ENCODE results near the gene C11orf87. TPM values are rescaled to one million over a fixed set of nuclear protein-coding genes. Genes with fewer than 3 reads are reported as not detected.

Gene C11orf87
- total RNA-seq, 4 donors from 2014 or later = 0.16 TPM; not detected in 3

GRCh38 chr11:109426442-109427240, 4.7 kb downstream of the C11orf87 start:
- Histone ChIP-seq H3K4me1 (peaks cover 19% of the 10 kb centered on the region), H3K9me3 (no peaks in the 10 kb centered on the region), H3K27me3 (peaks cover 33% of the 10 kb centered on the region), H3K4me3 (no peak overlapping the region), H3K36me3 (no peaks in the 10 kb centered on the region), H3K27ac (no peak overlapping the region)
- DNase-seq (ENCODE audit: low spot score in 2 of 2) = no peak
- TF ChIP-seq POLR2AphosphoS5 (IDR thresholded peaks at IDR 0.05) = no peak
- TF ChIP-seq, protein P1, sequence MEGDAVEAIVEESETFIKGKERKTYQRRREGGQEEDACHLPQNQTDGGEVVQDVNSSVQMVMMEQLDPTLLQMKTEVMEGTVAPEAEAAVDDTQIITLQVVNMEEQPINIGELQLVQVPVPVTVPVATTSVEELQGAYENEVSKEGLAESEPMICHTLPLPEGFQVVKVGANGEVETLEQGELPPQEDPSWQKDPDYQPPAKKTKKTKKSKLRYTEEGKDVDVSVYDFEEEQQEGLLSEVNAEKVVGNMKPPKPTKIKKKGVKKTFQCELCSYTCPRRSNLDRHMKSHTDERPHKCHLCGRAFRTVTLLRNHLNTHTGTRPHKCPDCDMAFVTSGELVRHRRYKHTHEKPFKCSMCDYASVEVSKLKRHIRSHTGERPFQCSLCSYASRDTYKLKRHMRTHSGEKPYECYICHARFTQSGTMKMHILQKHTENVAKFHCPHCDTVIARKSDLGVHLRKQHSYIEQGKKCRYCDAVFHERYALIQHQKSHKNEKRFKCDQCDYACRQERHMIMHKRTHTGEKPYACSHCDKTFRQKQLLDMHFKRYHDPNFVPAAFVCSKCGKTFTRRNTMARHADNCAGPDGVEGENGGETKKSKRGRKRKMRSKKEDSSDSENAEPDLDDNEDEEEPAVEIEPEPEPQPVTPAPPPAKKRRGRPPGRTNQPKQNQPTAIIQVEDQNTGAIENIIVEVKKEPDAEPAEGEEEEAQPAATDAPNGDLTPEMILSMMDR (IDR thresholded peaks at IDR 0.05) = no peak
- no peak for TF ChIP-seq POLR2A (IDR thresholded peaks at IDR 0.05)
- no peak for TF ChIP-seq EP300 (IDR thresholded peaks at IDR 0.05)
- 57% methylated on average over 4 of the region's 4 CpGs for WGBS

- no peaks in the 10 kb centered on the region for H3K27me3 ChIP-seq
- TF ChIP-seq POLR2A (IDR thresholded peaks at IDR 0.05) (no peak), POLR2AphosphoS5 (IDR thresholded peaks at IDR 0.05) (no peak), EP300 (IDR thresholded peaks at IDR 0.05) (no peak)
- TF ChIP-seq, protein P1 (IDR thresholded peaks at IDR 0.05) = no peak
- H3K4me1 ChIP-seq = no peaks in the 10 kb centered on the region
- H3K4me3 ChIP-seq = no peak overlapping the region
- H3K36me3 ChIP-seq = no peaks in the 10 kb centered on the region
- DNase-seq (ENCODE audit: low spot score in 2 of 2) = no peak
- H3K9me3 ChIP-seq = no peaks in the 10 kb centered on the region
- no peak overlapping the region for H3K27ac ChIP-seq
- WGBS = 81% methylated on average over 3 of the region's 3 CpGs
These were observed 10.1 kb downstream of the C11orf87 start for GRCh38 chr11:109432105-109432504.

GRCh38 chr11:109433753-109434256, 11.8 kb downstream of the C11orf87 start:
- DNase-seq (ENCODE audit: low spot score in 2 of 2) = no peak
- no peaks in the 10 kb centered on the region for H3K9me3 ChIP-seq
- TF ChIP-seq POLR2A (IDR thresholded peaks at IDR 0.05) = no peak
- TF ChIP-seq, protein P1 (IDR thresholded peaks at IDR 0.05) = no peak
- no peak for TF ChIP-seq EP300 (IDR thresholded peaks at IDR 0.05)
- no peak for TF ChIP-seq POLR2AphosphoS5 (IDR thresholded peaks at IDR 0.05)
- H3K36me3 ChIP-seq = no peaks in the 10 kb centered on the region
- H3K27ac ChIP-seq = no peak overlapping the region
- H3K4me1 ChIP-seq = no peaks in the 10 kb centered on the region
- no peaks in the 10 kb centered on the region for H3K27me3 ChIP-seq
- 72% methylated on average over 3 of the region's 3 CpGs for WGBS
- no peak overlapping the region for H3K4me3 ChIP-seq

GRCh38 chr11:109435121-109435742, 13.2 kb downstream of the C11orf87 start:
- H3K27ac ChIP-seq = no peak overlapping the region
- no peaks in the 10 kb centered on the region for H3K36me3 ChIP-seq
- H3K9me3 ChIP-seq = no peaks in the 10 kb centered on the region
- 63% methylated on average over 3 of the region's 3 CpGs for WGBS
- DNase-seq (ENCODE audit: low spot score in 2 of 2) = no peak
- H3K4me3 ChIP-seq = no peak overlapping the region
- no peaks in the 10 kb centered on the region for H3K27me3 ChIP-seq
- TF ChIP-seq, protein P1 (IDR thresholded peaks at IDR 0.05) = no peak
- TF ChIP-seq POLR2A (IDR thresholded peaks at IDR 0.05) = no peak
- no peak for TF ChIP-seq EP300 (IDR thresholded peaks at IDR 0.05)
- no peak for TF ChIP-seq POLR2AphosphoS5 (IDR thresholded peaks at IDR 0.05)
- no peaks in the 10 kb centered on the region for H3K4me1 ChIP-seq

GRCh38 chr11:109439684-109440083, 17.7 kb downstream of the C11orf87 start:
- Histone ChIP-seq H3K4me1 (no peaks in the 10 kb centered on the region), H3K4me3 (no peak overlapping the region), H3K36me3 (no peaks in the 10 kb centered on the region), H3K27me3 (no peaks in the 10 kb centered on the region), H3K27ac (no peak overlapping the region), H3K9me3 (no peaks in the 10 kb centered on the region)
- DNase-seq (ENCODE audit: low spot score in 2 of 2) = no peak
- TF ChIP-seq EP300 (IDR thresholded peaks at IDR 0.05) (no peak), POLR2A (IDR thresholded peaks at IDR 0.05) (no peak), POLR2AphosphoS5 (IDR thresholded peaks at IDR 0.05) (no peak)
- TF ChIP-seq, protein P1 (IDR thresholded peaks at IDR 0.05) = no peak
- 63% methylated on average over 2 of the region's 2 CpGs for WGBS

Measured in suprapubic skin (tissue), 4 donors.